Neural cell (in vitro differentiated cells): ENCODE data around the gene UBE2Q1.

Experiments
- EP300 ChIP-seq: fragments of 450-650 bp; conservative IDR thresholded peaks from 2 replicates; pipeline ENCODE4 v1.6.1; 2014; ENCODE audit warnings: antibody characterized with exemption, mild to moderate bottlenecking, moderate library complexity; ENCODE audit not compliant: poor library complexity, severe bottlenecking
- RAD21 ChIP-seq: fragments of 450-650 bp; conservative IDR thresholded peaks from 2 replicates; pipeline ENCODE4 v1.6.1; 2014; ENCODE audit warnings: antibody characterized with exemption, mild to moderate bottlenecking, moderate library complexity
- TAF1 ChIP-seq: IDR thresholded peaks from 2 replicates; pipeline ENCODE4 v1.6.1; 2012; ENCODE audit warnings: low read depth
- TF ChIP-seq, protein P1 (sequence below): fragments of 450-650 bp; IDR thresholded peaks from 2 replicates; pipeline ENCODE4 v1.5.1; 2014; ENCODE audit warnings: antibody characterized with exemption, mild to moderate bottlenecking, moderate library complexity; ENCODE audit not compliant: poor library complexity, severe bottlenecking

DNA sequence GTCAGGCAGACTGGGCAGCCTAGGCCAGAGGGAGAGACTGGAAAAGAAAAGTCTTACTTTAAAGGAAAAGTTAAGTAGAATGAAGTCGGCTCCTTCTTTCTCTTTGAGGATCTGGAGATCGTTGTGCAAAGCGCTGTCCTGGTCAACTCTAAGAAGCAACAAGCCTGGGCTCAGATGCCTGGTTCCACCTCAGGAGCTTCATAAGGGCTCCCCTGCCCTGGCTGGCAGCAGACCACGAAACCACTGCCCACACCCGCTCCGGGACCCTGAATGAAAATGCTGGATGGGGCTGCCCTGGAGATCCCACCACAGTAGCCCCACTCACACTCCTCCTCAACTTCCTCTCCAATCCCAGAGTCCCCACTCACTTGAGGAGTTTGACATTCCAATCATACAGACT, 6.4 kb downstream of the UBE2Q1 start:
- TF ChIP-seq, protein P1, sequence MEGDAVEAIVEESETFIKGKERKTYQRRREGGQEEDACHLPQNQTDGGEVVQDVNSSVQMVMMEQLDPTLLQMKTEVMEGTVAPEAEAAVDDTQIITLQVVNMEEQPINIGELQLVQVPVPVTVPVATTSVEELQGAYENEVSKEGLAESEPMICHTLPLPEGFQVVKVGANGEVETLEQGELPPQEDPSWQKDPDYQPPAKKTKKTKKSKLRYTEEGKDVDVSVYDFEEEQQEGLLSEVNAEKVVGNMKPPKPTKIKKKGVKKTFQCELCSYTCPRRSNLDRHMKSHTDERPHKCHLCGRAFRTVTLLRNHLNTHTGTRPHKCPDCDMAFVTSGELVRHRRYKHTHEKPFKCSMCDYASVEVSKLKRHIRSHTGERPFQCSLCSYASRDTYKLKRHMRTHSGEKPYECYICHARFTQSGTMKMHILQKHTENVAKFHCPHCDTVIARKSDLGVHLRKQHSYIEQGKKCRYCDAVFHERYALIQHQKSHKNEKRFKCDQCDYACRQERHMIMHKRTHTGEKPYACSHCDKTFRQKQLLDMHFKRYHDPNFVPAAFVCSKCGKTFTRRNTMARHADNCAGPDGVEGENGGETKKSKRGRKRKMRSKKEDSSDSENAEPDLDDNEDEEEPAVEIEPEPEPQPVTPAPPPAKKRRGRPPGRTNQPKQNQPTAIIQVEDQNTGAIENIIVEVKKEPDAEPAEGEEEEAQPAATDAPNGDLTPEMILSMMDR: no peak
- no peak for TF ChIP-seq EP300
- TF ChIP-seq TAF1: no peak
- TF ChIP-seq RAD21: no peak
